ENCODE results near the gene ATP8A2.

The ATP8A2 gene

GRCh38 chr13:25719666-25720065 is 347.9 kb downstream of the ATP8A2 start:
- no peak for TF ChIP-seq CTCF (IDR thresholded peaks at IDR 0.05; ENCODE audit: low read depth, low read length)
- no peak overlapping the region for H3K4me3 ChIP-seq (ENCODE audit: low read depth, low read length)

GRCh38 chr13:25722893-25723292 is 351.1 kb downstream of the ATP8A2 start:
- no peak for TF ChIP-seq CTCF (IDR thresholded peaks at IDR 0.05; ENCODE audit: low read depth, low read length)
- H3K4me3 ChIP-seq (ENCODE audit: low read depth, low read length) = no peak overlapping the region

- TF ChIP-seq CTCF (IDR thresholded peaks at IDR 0.05; ENCODE audit: low read depth, low read length) = no peak
- H3K4me3 ChIP-seq (ENCODE audit: low read depth, low read length) = no peak overlapping the region
These were observed 353.3 kb downstream of the ATP8A2 start for GRCh38 chr13:25725104-25725503.

- no peak overlapping the region for H3K4me3 ChIP-seq (ENCODE audit: low read depth, low read length)
- TF ChIP-seq CTCF (IDR thresholded peaks at IDR 0.05; ENCODE audit: low read depth, low read length) = no peak
These were observed 355.5 kb downstream of the ATP8A2 start for GRCh38 chr13:25727250-25727649.

- no peak overlapping the region for H3K4me3 ChIP-seq (ENCODE audit: low read depth, low read length)
- TF ChIP-seq CTCF (IDR thresholded peaks at IDR 0.05; ENCODE audit: low read depth, low read length) = no peak
These were observed 356.0 kb downstream of the ATP8A2 start for GRCh38 chr13:25727810-25728209.

- TF ChIP-seq CTCF (IDR thresholded peaks at IDR 0.05; ENCODE audit: low read depth, low read length) = no peak
- no peak overlapping the region for H3K4me3 ChIP-seq (ENCODE audit: low read depth, low read length)
These were observed 357.4 kb downstream of the ATP8A2 start for GRCh38 chr13:25729201-25729600.

GRCh38 chr13:25731037-25731436 is 359.3 kb downstream of the ATP8A2 start:
- H3K4me3 ChIP-seq (ENCODE audit: low read depth, low read length) = no peak overlapping the region
- no peak for TF ChIP-seq CTCF (IDR thresholded peaks at IDR 0.05; ENCODE audit: low read depth, low read length)

All from WI38 (cell line).